DOHH2 (cell line): ENCODE measurements around the gene NAXD.

ENCODE experiments used
- H3F3A ChIP-seq: fragments of 200-600 bp; sonication (generic), shearing (Covaris generic); 2 replicates; pipeline ENCODE4 v1.6.0; 2016; ENCODE audit warnings: antibody characterized with exemption, mild to moderate bottlenecking; ENCODE audit not compliant: control insufficient read depth, insufficient read depth
- H3K27ac ChIP-seq: fragments of 200-600 bp; sonication (generic); 2 replicates; pipeline ENCODE4 v1.5.1; 2014; ENCODE audit warnings: low read depth, mild to moderate bottlenecking, low read length, moderate library complexity
- H3K27me3 ChIP-seq: fragments of 200-600 bp; sonication (generic); 2 replicates; pipeline ENCODE4 v1.6.1; 2014; ENCODE audit warnings: mild to moderate bottlenecking, low read length, mixed read lengths; ENCODE audit not compliant: control insufficient read depth
- H3K36me3 ChIP-seq: fragments of 200-600 bp; sonication (generic); 2 replicates; pipeline ENCODE4 v1.6.1; 2014; ENCODE audit warnings: mild to moderate bottlenecking, low read length, moderate library complexity, mixed read lengths; ENCODE audit not compliant: control insufficient read depth
- H3K4me1 ChIP-seq: fragments of 200-600 bp; sonication (generic); 2 replicates; pipeline ENCODE4 v1.6.1; 2014; ENCODE audit warnings: mild to moderate bottlenecking, low read length, mixed read lengths; ENCODE audit not compliant: control insufficient read depth
- H3K4me2 ChIP-seq: fragments of 200-600 bp; sonication (generic); 2 replicates; pipeline ENCODE4 v1.6.0; 2014; ENCODE audit warnings: mild to moderate bottlenecking, low read length, moderate library complexity
- H3K4me3 ChIP-seq: fragments of 200-600 bp; sonication (generic); 2 replicates; pipeline ENCODE4 v1.5.1; 2014; ENCODE audit warnings: mild to moderate bottlenecking, low read length, mixed read lengths
- H3K79me2 ChIP-seq: fragments of 200-600 bp; sonication (generic); 2 replicates; pipeline ENCODE4 v1.6.1; 2014; ENCODE audit warnings: mild to moderate bottlenecking, low read length, mixed read lengths; ENCODE audit not compliant: control insufficient read depth
- H3K9me2 ChIP-seq: fragments of 200-600 bp; sonication (generic); replicated peaks from 2 replicates; pipeline ENCODE4 v1.6.1; 2014; ENCODE audit warnings: mild to moderate bottlenecking, low read length, mixed read lengths; ENCODE audit not compliant: control insufficient read depth
- H3K9me3 ChIP-seq: fragments of 200-600 bp; sonication (generic); 2 replicates; pipeline ENCODE4 v1.6.1; 2014; ENCODE audit warnings: antibody characterized with exemption, low read length, mixed read lengths; ENCODE audit not compliant: control insufficient read depth, insufficient read depth
- H4K20me1 ChIP-seq: fragments of 200-600 bp; sonication (generic); 2 replicates; pipeline ENCODE4 v1.6.0; 2014; ENCODE audit warnings: low read depth, mild to moderate bottlenecking, antibody characterized with exemption, low read length, moderate library complexity; ENCODE audit not compliant: control insufficient read depth, insufficient read depth
- EZH2phosphoT487 ChIP-seq: fragments of 200-600 bp; sonication (generic); IDR thresholded peaks from 2 replicates; pipeline ENCODE4 v1.6.1; 2017; ENCODE audit warnings: borderline replicate concordance, mild to moderate bottlenecking, antibody characterized with exemption, low read length, moderate library complexity, mixed read lengths
- TF ChIP-seq, protein P1 (sequence below): fragments of 200-600 bp; sonication (generic); IDR thresholded peaks from one replicate; pipeline ENCODE4 v1.5.1; 2014; ENCODE audit warnings: antibody characterized with exemption, mild to moderate bottlenecking, low read depth, low read length; ENCODE audit not compliant: poor library complexity, severe bottlenecking

NAXD gene

DNA sequence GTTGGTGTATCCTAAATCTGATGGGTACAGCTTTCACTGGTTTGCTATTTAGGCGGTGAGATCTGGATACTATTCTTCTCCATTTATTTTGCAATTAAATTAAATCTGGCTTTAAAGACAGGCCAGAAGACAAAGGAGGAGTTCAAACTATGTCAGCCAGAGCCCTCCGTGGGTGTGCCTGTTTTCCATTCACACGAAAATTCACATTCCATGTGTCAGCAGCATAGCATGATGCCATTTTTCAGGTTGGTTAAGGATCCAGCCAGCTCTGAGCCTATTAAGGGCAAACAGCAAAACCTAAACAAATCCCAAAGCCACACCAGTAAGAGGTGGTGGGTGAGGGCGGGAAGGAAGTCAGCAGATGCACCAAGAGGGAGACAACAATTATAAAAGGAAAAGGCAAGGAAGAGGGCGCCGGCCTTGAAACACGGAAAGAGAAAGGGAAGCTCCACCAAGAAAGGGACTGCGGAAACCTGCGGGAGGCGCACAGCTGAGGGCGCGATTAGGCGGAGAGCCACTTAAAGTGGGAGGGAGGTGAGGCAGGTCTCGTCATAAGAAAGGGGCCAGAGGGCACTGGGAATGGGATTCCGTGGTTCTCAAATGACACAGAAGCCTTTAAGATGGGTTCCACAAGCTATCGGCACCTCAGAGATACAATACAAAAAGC is 47.6 kb downstream of the NAXD start:
- Histone ChIP-seq H3K9me3 (no peaks in the 10 kb centered on the region), H3K36me3 (peaks cover 85% of the 10 kb centered on the region), H3K4me3 (no peak overlapping the region), H3K4me2 (no peak overlapping the region), H3K27ac (no peak overlapping the region), H3K27me3 (no peaks in the 10 kb centered on the region), H3K4me1 (peaks cover 7% of the 10 kb centered on the region; the same call in 1 of the 2 replicates), H4K20me1 (no peaks in the 10 kb centered on the region), H3K9me2 (no peaks in the 10 kb centered on the region), H3K79me2 (no peaks in the 10 kb centered on the region; the same call in 1 of the 2 replicates), H3F3A (no peaks in the 10 kb centered on the region)
- TF ChIP-seq, protein P1, sequence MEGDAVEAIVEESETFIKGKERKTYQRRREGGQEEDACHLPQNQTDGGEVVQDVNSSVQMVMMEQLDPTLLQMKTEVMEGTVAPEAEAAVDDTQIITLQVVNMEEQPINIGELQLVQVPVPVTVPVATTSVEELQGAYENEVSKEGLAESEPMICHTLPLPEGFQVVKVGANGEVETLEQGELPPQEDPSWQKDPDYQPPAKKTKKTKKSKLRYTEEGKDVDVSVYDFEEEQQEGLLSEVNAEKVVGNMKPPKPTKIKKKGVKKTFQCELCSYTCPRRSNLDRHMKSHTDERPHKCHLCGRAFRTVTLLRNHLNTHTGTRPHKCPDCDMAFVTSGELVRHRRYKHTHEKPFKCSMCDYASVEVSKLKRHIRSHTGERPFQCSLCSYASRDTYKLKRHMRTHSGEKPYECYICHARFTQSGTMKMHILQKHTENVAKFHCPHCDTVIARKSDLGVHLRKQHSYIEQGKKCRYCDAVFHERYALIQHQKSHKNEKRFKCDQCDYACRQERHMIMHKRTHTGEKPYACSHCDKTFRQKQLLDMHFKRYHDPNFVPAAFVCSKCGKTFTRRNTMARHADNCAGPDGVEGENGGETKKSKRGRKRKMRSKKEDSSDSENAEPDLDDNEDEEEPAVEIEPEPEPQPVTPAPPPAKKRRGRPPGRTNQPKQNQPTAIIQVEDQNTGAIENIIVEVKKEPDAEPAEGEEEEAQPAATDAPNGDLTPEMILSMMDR: no peak
- TF ChIP-seq EZH2phosphoT487: no peak

DNA sequence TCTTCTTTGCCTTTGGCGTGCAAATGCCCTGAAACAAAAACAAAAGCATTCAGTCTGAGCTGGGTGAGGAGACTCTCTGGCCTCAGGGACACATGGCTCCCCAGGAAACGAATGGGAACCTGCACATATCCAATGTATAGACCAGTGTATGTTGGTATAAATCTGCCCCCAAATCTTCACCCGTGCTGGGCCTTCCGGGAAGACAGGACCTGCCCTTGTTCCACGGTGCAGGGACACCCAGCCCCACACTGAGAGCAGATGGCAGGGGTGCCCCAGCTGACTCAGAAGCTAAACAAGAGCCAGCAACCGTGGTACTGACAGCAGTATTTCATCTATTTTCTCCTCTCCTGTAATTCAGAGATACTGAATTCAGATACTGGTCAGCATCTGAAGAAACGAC is 48.1 kb downstream of the NAXD start:
- H3K27me3 ChIP-seq: no peaks in the 10 kb centered on the region
- no peak for TF ChIP-seq EZH2phosphoT487
- TF ChIP-seq, protein P1: no peak
- H3K36me3 ChIP-seq: peaks cover 85% of the 10 kb centered on the region
- H3K9me2 ChIP-seq: no peaks in the 10 kb centered on the region
- H4K20me1 ChIP-seq: no peaks in the 10 kb centered on the region
- no peaks in the 10 kb centered on the region; the same call in 1 of the 2 replicates for H3K79me2 ChIP-seq
- H3K9me3 ChIP-seq: no peaks in the 10 kb centered on the region
- no peak overlapping the region for H3K4me3 ChIP-seq
- no peaks in the 10 kb centered on the region for H3F3A ChIP-seq
- no peak overlapping the region for H3K27ac ChIP-seq
- H3K4me2 ChIP-seq: no peak overlapping the region
- H3K4me1 ChIP-seq: peaks cover 1% of the 10 kb centered on the region; the same call in 1 of the 2 replicates

DNA sequence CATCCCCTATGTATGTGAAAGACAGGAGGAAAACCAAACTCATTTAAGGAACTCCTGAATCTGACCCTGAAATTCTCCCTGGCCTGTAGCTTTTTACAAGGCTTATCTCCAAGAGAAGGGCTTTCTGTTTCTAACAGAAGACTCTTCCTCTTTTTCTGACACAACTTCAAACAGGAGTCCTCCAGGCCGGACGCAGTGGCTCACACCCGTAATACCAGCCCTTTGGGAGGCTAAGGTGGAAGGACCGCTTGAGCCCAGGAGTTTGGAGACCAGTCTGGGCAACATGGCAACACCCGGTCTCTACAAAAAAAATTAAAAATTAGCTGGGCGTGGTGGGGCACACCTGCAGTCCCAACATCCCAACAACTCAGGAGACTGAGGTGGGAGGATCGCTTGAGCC is 48.7 kb downstream of the NAXD start:
- H3K27me3 ChIP-seq: no peaks in the 10 kb centered on the region
- no peak overlapping the region for H3K4me3 ChIP-seq
- no peak overlapping the region for H3K27ac ChIP-seq
- TF ChIP-seq, protein P1: no peak
- TF ChIP-seq EZH2phosphoT487: no peak
- H3K9me2 ChIP-seq: no peaks in the 10 kb centered on the region
- no peak overlapping the region for H3K4me2 ChIP-seq
- no peaks in the 10 kb centered on the region for H3F3A ChIP-seq
- H3K36me3 ChIP-seq: peaks cover 90% of the 10 kb centered on the region
- no peaks in the 10 kb centered on the region for H4K20me1 ChIP-seq
- no peaks in the 10 kb centered on the region; the same call in 1 of the 2 replicates for H3K4me1 ChIP-seq
- no peaks in the 10 kb centered on the region; the same call in 1 of the 2 replicates for H3K79me2 ChIP-seq
- no peaks in the 10 kb centered on the region for H3K9me3 ChIP-seq
